ENCODE measurements around the gene FSTL4.

FSTL4 gene

DNA sequence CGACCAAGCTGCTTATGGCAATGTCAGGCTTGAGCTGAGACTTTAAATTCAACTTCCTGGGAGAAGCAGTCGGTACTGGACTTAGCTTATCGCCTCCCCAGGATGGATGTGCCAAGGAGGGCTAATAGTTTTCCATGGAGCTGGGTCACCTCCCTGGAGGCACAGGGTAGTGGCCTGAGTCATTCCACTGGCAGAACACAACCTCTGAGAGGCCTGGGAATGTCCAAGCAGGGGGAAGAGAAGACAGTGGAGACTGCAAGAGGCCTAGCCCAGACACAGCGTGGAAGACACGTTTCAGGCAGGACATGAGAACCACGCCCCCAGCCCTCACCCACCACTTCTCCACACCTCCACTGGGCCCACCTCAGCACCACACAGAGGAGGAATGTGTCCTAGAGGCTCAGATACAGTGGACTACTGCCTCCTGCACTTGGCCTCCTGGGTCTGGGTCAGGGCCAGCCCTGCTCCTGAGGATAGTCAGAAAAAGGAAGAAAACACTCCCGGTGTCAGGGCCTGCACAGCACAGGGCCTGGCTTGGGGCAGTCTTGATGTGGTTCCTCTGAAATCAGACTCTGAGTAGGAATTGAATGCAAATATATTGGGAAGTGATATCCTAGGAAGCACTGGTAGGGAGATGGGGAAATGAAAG is 171.8 kb downstream of the FSTL4 start:
- Histone ChIP-seq H3K36me3 (ENCODE audit: control insufficient read depth, insufficient read depth, low read length) (no peaks in the 10 kb centered on the region), H3K9me3 (ENCODE audit: control insufficient read depth, low read length) (no peaks in the 10 kb centered on the region), H3K4me3 (ENCODE audit: low read length) (no peak overlapping the region), H3K9ac (ENCODE audit: low read length) (no peak overlapping the region), H3K27me3 (ENCODE audit: control insufficient read depth, insufficient read depth, low read length) (no peaks in the 10 kb centered on the region), H3K4me1 (ENCODE audit: control insufficient read depth, insufficient read depth, low read length) (no peaks in the 10 kb centered on the region)

DNA sequence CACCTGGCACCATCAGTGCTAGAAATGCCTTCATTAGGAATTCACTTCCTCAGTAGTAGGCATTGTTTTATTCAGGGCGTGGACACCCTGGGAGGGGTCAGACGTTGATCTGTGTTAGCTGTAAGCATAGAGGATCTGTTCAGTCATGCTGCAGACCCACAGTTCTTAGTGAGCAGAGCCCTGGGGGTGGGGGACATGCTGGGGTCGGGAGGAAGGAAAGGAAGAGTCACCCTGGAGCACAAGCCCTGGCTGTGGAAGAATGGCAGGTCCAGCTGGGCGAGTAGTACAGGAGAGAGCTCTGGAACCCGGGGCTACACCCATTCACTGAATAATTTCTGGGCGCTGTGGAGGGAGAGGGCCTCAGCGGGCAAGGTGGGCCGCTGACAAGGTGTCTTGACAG is 172.5 kb downstream of the FSTL4 start:
- Histone ChIP-seq H3K9me3 (ENCODE audit: control insufficient read depth, low read length) (no peaks in the 10 kb centered on the region), H3K27me3 (ENCODE audit: control insufficient read depth, insufficient read depth, low read length) (no peaks in the 10 kb centered on the region), H3K4me1 (ENCODE audit: control insufficient read depth, insufficient read depth, low read length) (no peaks in the 10 kb centered on the region), H3K9ac (ENCODE audit: low read length) (no peak overlapping the region), H3K4me3 (ENCODE audit: low read length) (no peak overlapping the region), H3K36me3 (ENCODE audit: control insufficient read depth, insufficient read depth, low read length) (no peaks in the 10 kb centered on the region)

DNA sequence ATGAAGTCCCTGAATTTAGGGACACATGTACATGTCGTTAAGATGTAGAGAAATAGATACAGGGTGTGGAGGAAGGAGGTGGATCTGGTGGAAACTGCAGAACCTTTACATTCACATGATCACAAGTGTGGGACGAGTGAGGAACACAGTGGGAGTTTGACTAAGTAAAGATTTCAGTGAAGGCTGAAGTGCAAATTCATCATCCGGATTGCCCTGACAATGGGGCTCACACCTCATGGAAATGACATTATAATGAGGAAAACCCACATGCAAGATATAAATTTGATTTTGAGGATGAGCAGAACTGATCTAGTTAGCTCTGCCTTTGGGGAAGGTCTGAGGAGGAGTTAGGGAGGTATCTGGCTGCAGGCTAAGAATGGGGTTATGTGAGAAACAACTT is 173.9 kb downstream of the FSTL4 start:
- Histone ChIP-seq H3K4me1 (ENCODE audit: control insufficient read depth, insufficient read depth, low read length) (no peaks in the 10 kb centered on the region), H3K4me3 (ENCODE audit: low read length) (no peak overlapping the region), H3K27me3 (ENCODE audit: control insufficient read depth, insufficient read depth, low read length) (no peaks in the 10 kb centered on the region), H3K36me3 (ENCODE audit: control insufficient read depth, insufficient read depth, low read length) (no peaks in the 10 kb centered on the region), H3K9ac (ENCODE audit: low read length) (no peak overlapping the region), H3K9me3 (ENCODE audit: control insufficient read depth, low read length) (no peaks in the 10 kb centered on the region)

DNA sequence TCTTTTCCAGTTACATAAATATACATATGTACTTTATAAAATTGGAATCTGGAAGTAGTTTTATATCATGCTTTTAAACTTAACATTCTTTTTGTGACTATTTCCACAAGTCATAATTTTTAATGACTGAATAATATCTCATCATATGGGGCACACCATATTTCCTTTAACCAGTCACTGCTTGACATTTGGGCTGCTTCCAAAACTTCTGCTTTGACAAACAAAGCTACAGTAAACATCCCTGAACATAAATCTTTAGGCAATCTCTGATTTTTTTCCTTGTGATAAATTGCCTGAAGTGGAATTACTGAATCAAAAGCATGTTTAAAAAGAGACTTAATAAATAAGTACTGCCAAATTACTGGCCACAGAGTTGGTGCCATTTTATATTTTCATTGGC is 178.0 kb downstream of the FSTL4 start:
- Histone ChIP-seq H3K4me1 (ENCODE audit: control insufficient read depth, insufficient read depth, low read length) (no peaks in the 10 kb centered on the region), H3K36me3 (ENCODE audit: control insufficient read depth, insufficient read depth, low read length) (no peaks in the 10 kb centered on the region), H3K27me3 (ENCODE audit: control insufficient read depth, insufficient read depth, low read length) (no peaks in the 10 kb centered on the region), H3K9ac (ENCODE audit: low read length) (no peak overlapping the region), H3K9me3 (ENCODE audit: control insufficient read depth, low read length) (no peaks in the 10 kb centered on the region), H3K4me3 (ENCODE audit: low read length) (no peak overlapping the region)

DNA sequence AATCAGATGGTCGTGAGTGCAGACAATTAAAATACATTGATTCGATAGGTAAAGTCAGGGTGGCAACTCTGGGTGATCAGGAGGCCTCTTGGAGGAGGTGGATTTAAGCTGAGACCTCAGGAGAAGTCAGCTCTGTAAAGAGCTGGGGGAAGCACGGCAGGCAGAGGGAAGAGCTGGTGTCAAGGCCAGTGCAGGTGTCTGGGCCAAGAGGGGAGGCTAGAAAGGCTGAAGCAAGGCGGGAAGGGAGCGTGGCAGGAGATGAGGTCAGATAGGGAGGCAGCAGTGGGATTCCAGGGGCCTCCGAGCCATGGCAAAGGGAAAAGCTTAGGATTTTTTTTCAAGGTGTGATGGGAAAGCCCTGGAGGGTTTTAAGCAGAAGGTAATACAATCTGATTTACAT is 178.7 kb downstream of the FSTL4 start:
- Histone ChIP-seq H3K4me3 (ENCODE audit: low read length) (no peak overlapping the region), H3K4me1 (ENCODE audit: control insufficient read depth, insufficient read depth, low read length) (no peaks in the 10 kb centered on the region), H3K9ac (ENCODE audit: low read length) (no peak overlapping the region), H3K36me3 (ENCODE audit: control insufficient read depth, insufficient read depth, low read length) (no peaks in the 10 kb centered on the region), H3K9me3 (ENCODE audit: control insufficient read depth, low read length) (no peaks in the 10 kb centered on the region), H3K27me3 (ENCODE audit: control insufficient read depth, insufficient read depth, low read length) (no peaks in the 10 kb centered on the region)

DNA sequence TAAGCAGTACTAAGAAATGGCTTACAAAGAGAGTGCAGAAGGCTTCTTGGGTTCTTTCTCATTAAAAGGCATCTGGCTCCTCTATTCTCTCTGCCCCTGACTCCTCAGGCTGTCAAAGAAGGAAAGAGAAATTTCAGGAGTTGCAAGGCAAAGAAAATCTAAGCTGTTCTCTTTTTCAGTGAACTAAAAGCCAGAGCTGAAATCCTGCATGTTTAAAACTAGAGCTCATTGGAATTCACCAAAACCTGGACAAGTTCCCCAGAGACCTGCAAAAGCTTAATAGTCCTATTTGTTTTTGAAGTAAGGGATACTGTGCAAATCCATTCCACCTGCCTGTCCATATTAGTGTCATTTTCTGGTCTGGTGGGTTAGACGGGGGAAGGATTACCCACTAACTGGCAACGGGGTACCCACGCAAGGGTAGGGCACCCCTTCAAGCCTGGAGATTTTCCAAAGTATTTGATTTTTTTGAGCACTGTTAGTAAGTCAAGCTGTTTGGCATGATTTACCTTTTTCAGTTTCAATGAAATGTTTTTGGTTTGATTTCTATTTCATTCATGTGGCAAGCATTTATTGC is 179.3 kb downstream of the FSTL4 start:
- no peaks in the 10 kb centered on the region for H3K36me3 ChIP-seq (ENCODE audit: control insufficient read depth, insufficient read depth, low read length)
- no peaks in the 10 kb centered on the region for H3K27me3 ChIP-seq (ENCODE audit: control insufficient read depth, insufficient read depth, low read length)
- H3K4me3 ChIP-seq (ENCODE audit: low read length): no peak overlapping the region
- no peaks in the 10 kb centered on the region for H3K4me1 ChIP-seq (ENCODE audit: control insufficient read depth, insufficient read depth, low read length)
- no peak overlapping the region for H3K9ac ChIP-seq (ENCODE audit: low read length)
- no peaks in the 10 kb centered on the region for H3K9me3 ChIP-seq (ENCODE audit: control insufficient read depth, low read length)

DNA sequence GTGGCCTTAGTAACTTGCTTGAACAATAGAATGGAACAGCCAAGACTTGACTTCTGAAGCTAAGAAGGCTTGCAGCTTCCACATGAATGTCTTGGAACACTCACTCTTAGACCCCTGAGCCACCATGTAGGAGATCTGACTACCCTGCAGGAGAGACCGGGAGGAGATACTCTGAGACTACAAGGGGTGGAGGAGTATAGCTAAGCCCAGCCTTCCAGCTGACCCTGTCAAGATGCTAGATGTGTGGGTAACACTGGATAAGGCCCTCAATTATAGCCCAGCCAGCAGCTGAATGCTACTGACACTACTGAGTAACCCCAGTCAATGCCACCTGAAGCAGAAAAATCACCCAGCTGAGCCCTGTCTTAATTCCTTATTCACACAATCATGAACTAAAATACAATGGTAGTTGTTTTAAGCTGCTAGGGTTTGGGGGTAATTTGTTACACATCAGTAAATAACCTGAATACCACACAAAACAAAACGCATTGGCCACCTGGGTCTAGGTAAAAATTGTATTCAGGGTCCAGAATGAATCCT is 180.9 kb downstream of the FSTL4 start:
- H3K9ac ChIP-seq (ENCODE audit: low read length): no peak overlapping the region
- no peak overlapping the region for H3K4me3 ChIP-seq (ENCODE audit: low read length)
- H3K27me3 ChIP-seq (ENCODE audit: control insufficient read depth, insufficient read depth, low read length): no peaks in the 10 kb centered on the region
- H3K4me1 ChIP-seq (ENCODE audit: control insufficient read depth, insufficient read depth, low read length): no peaks in the 10 kb centered on the region
- no peaks in the 10 kb centered on the region for H3K9me3 ChIP-seq (ENCODE audit: control insufficient read depth, low read length)
- H3K36me3 ChIP-seq (ENCODE audit: control insufficient read depth, insufficient read depth, low read length): no peaks in the 10 kb centered on the region

DNA sequence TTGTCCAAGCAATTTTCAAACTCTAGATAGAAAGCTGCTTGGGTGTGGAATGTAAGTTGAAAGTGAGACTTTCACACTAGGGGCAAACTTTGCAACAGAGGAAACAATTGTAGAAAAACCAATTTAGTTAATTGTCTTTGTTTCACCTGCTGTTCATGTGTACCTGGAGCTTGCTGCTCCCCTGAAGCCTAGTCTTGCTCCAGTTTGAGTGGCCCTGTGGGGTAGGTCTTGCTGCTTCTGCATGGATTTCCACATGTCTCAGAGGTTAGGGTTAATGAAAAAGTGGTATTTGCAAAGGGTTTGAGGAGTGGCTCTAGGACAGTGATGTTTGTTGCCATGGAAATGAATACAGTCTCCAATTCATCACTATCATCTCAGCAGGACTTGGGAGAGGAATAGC is 182.2 kb downstream of the FSTL4 start:
- no peak overlapping the region for H3K9ac ChIP-seq (ENCODE audit: low read length)
- H3K36me3 ChIP-seq (ENCODE audit: control insufficient read depth, insufficient read depth, low read length): no peaks in the 10 kb centered on the region
- H3K27me3 ChIP-seq (ENCODE audit: control insufficient read depth, insufficient read depth, low read length): no peaks in the 10 kb centered on the region
- H3K9me3 ChIP-seq (ENCODE audit: control insufficient read depth, low read length): no peaks in the 10 kb centered on the region
- no peak overlapping the region for H3K4me3 ChIP-seq (ENCODE audit: low read length)
- H3K4me1 ChIP-seq (ENCODE audit: control insufficient read depth, insufficient read depth, low read length): no peaks in the 10 kb centered on the region

DNA sequence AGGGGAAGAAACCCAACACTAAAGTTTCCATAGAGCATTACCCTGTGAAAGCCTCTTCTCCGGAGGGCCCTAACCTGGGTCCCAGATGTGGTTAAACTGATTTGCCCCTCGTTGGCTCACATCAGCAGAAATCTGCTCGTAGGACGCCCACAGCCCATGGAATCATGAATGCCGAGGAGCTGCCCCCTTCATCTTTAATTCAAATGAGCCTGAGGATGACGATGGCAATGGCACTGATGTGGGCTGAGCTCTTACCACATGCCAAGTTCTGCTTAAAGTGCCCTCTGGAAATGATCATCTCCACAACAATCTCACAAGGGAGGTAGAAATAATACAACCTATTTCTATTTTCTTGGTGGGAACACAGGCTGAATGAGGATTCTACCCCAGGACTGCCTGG is 183.3 kb downstream of the FSTL4 start:
- Histone ChIP-seq H3K36me3 (ENCODE audit: control insufficient read depth, insufficient read depth, low read length) (no peaks in the 10 kb centered on the region), H3K4me3 (ENCODE audit: low read length) (no peak overlapping the region), H3K9ac (ENCODE audit: low read length) (no peak overlapping the region), H3K4me1 (ENCODE audit: control insufficient read depth, insufficient read depth, low read length) (no peaks in the 10 kb centered on the region), H3K27me3 (ENCODE audit: control insufficient read depth, insufficient read depth, low read length) (no peaks in the 10 kb centered on the region), H3K9me3 (ENCODE audit: control insufficient read depth, low read length) (no peaks in the 10 kb centered on the region)

DNA sequence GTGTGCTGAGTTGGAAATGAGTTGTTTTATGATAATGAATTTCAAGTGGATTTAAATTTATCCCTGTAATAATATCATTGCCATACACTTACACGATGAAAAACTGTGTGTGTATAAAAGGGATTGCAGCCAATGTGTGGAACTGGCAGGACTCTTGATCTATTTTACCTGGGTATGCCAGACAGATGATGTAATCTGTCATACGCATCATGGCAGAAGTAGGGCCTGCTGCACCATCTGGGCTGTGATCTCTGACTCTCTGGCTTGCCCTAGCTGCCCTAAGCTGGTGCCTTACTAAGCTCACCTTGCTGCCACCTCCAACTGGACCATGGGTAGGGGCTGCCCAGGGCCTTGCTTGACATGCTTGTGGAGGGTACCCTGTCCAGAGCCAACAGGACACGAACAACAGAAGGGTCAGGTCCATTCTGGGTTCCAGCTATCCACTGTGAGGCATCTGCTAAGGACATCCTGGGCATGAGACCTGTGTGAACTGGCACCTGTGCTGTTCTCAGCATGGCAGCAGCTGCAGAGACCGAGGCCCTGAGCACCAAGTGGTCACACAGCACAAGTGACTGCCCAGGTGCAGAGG is 184.2 kb downstream of the FSTL4 start:
- Histone ChIP-seq H3K9ac (ENCODE audit: low read length) (no peak overlapping the region), H3K9me3 (ENCODE audit: control insufficient read depth, low read length) (no peaks in the 10 kb centered on the region), H3K4me3 (ENCODE audit: low read length) (no peak overlapping the region), H3K4me1 (ENCODE audit: control insufficient read depth, insufficient read depth, low read length) (no peaks in the 10 kb centered on the region), H3K27me3 (ENCODE audit: control insufficient read depth, insufficient read depth, low read length) (no peaks in the 10 kb centered on the region), H3K36me3 (ENCODE audit: control insufficient read depth, insufficient read depth, low read length) (no peaks in the 10 kb centered on the region)

DNA sequence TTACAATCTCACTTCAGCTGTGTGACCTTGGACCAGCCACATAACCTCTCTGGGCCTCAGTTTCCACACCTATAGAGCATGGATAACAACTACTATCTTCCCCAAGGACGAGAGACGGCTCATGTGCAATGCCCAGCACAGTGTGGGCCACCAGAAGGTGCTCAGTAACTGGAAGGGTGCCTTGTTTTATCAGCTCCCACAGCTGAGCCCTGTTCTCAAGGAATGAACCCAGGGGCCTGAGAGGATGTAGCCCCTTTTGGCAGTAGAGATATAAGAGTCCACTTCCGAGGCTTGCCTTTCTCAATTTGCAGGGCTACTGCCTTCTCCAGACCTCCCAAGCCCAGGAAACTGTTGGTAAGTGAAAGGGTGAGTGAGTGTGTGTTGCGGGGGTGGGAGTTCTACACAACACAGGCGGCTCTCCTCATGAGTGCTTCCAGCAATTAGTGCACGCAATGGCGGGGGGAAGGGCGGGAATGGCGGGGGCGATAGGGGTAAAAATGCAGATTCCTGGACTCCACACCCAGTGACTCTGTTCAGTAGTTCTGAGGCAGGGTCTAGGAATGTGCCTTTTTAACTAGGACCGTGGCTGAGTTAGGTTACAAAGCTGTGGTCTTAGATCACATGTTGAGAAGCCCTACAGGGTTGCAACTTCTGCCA is 185.1 kb downstream of the FSTL4 start:
- Histone ChIP-seq H3K27me3 (ENCODE audit: control insufficient read depth, insufficient read depth, low read length) (no peaks in the 10 kb centered on the region), H3K4me1 (ENCODE audit: control insufficient read depth, insufficient read depth, low read length) (no peaks in the 10 kb centered on the region), H3K36me3 (ENCODE audit: control insufficient read depth, insufficient read depth, low read length) (no peaks in the 10 kb centered on the region), H3K9me3 (ENCODE audit: control insufficient read depth, low read length) (no peaks in the 10 kb centered on the region), H3K9ac (ENCODE audit: low read length) (no peak overlapping the region), H3K4me3 (ENCODE audit: low read length) (no peak overlapping the region)

DNA sequence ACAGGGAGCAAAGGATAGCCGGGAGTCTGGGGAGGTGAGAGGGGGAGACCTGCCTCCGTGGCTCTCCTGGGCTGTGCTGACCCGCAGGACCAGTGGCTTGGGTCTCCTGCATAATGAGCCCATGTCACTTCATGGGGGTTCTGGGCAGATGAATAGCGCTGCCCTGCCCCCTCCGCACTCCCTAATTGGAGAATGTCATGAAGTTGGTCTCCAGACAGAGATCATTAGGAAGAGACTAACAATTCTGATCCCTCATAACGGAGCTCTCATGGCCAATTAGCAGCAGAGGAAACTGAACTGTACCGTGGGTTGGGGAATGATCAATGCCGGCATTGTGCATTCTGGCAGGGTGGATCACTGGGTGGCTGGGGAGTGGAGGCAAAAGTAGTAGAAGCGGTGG is 186.1 kb downstream of the FSTL4 start:
- Histone ChIP-seq H3K27me3 (ENCODE audit: control insufficient read depth, insufficient read depth, low read length) (no peaks in the 10 kb centered on the region), H3K36me3 (ENCODE audit: control insufficient read depth, insufficient read depth, low read length) (no peaks in the 10 kb centered on the region), H3K9me3 (ENCODE audit: control insufficient read depth, low read length) (no peaks in the 10 kb centered on the region), H3K4me1 (ENCODE audit: control insufficient read depth, insufficient read depth, low read length) (no peaks in the 10 kb centered on the region), H3K4me3 (ENCODE audit: low read length) (no peak overlapping the region), H3K9ac (ENCODE audit: low read length) (no peak overlapping the region)

All from mucosa of stomach (tissue), 1 donor.